Neural cell (in vitro differentiated cells): ENCODE data around the gene TTF1.

Experiments
- EZH2 ChIP-seq: fragments of 200-600, 300-800 bp; shearing (Covaris generic), sonication (generic); IDR thresholded peaks from 2 replicates; pipeline ENCODE4 v1.6.1; 2014; ENCODE audit warnings: antibody characterized with exemption, low read length, borderline replicate concordance, mild to moderate bottlenecking; ENCODE audit not compliant: insufficient read depth, poor library complexity, severe bottlenecking
- MXI1 ChIP-seq: fragments of 450-650 bp; conservative IDR thresholded peaks from 2 replicates; pipeline ENCODE4 v1.6.1; 2014; ENCODE audit warnings: antibody characterized with exemption, mild to moderate bottlenecking; ENCODE audit not compliant: poor library complexity, severe bottlenecking
- TF ChIP-seq, protein P1 (sequence below): IDR thresholded peaks from 2 replicates; pipeline ENCODE4 v1.6.1; 2012; ENCODE audit warnings: borderline replicate concordance

DNA sequence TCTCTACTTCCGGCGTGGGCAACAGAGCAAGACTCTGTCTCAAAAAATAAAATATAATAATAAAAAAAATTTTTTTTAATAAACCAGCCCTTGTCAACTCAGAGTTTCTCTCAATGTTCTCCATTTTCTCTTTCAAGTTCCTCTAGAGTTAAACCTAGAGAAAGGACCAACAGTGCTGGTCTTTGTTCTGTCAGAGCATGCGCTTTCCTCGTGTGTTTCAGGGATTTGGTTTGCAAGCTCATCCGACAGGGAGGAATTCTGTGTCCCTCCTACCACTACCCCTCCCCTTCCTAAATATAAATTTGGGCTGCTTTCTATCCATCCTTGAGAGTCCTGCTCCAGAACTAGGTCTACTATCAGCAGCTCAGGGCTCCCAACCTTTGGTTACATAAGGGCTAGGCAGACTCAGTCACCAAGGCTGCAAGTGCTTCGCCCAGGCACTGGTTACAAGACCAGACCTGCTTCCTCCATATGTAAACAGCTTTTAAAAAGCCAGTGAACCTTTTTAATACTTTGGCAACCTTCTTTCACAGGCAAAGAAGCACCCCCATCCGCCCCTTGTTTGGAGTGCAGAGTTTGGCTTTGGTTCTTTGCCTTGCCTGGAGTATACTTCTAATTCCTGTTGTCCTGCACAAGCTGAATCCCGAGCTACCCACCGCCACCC, 65.3 kb downstream of the TTF1 start:
- no peak for TF ChIP-seq EZH2
- no peak for TF ChIP-seq MXI1
- TF ChIP-seq, protein P1, sequence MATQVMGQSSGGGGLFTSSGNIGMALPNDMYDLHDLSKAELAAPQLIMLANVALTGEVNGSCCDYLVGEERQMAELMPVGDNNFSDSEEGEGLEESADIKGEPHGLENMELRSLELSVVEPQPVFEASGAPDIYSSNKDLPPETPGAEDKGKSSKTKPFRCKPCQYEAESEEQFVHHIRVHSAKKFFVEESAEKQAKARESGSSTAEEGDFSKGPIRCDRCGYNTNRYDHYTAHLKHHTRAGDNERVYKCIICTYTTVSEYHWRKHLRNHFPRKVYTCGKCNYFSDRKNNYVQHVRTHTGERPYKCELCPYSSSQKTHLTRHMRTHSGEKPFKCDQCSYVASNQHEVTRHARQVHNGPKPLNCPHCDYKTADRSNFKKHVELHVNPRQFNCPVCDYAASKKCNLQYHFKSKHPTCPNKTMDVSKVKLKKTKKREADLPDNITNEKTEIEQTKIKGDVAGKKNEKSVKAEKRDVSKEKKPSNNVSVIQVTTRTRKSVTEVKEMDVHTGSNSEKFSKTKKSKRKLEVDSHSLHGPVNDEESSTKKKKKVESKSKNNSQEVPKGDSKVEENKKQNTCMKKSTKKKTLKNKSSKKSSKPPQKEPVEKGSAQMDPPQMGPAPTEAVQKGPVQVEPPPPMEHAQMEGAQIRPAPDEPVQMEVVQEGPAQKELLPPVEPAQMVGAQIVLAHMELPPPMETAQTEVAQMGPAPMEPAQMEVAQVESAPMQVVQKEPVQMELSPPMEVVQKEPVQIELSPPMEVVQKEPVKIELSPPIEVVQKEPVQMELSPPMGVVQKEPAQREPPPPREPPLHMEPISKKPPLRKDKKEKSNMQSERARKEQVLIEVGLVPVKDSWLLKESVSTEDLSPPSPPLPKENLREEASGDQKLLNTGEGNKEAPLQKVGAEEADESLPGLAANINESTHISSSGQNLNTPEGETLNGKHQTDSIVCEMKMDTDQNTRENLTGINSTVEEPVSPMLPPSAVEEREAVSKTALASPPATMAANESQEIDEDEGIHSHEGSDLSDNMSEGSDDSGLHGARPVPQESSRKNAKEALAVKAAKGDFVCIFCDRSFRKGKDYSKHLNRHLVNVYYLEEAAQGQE: no peak
